PC-3 (cell line): ENCODE results near the gene RSRC1. TPM values are rescaled to one million over a fixed set of nuclear protein-coding genes. Genes with fewer than 3 reads are reported as not detected.

Experiments
- ATAC-seq: fragments of 200-7000 bp; cut with Tn5 transposase; 2 replicates; pipeline ENCODE4 v1.9.1; 2020; ENCODE audit warnings: mild to moderate bottlenecking, moderate library complexity
- BruUV-seq: library from RNA; stranded (reverse); fragments of 400-500 nt; replicated peaks from 2 replicates; lab custom pipeline; 2021; lab: Mats Ljungman, UMichigan
- CTCF ChIA-PET: fragments of 300-600 bp; sonication (Branson Sonifier 250); formaldehyde crosslinking; loops from one replicate; lab custom pipeline; 2022; ENCODE audit warnings: antibody characterized with exemption; lab: Charles Lee
- POLR2A ChIA-PET: fragments of 300-600 bp; sonication (Branson Sonifier 250); formaldehyde crosslinking; loops from one replicate; lab custom pipeline; 2022; ENCODE audit warnings: antibody characterized with exemption; ENCODE audit not compliant: unreplicated experiment; lab: Charles Lee
- DNase-seq: peaks from one replicate; pipeline ENCODE4 v3.0.0-alpha.2; 2015
- H2AFZ ChIP-seq: fragments of 300-600 bp; sonication (generic); 2 replicates; pipeline ENCODE4 v1.6.0; 2016; ENCODE audit warnings: antibody characterized with exemption, low read length
- H3F3A ChIP-seq: fragments of 300-600 bp; sonication (generic); one replicate; pipeline ENCODE4 v1.6.0; 2017; ENCODE audit warnings: antibody characterized with exemption, low read length, control low read depth, mild to moderate bottlenecking; ENCODE audit not compliant: unreplicated experiment
- H3K27ac ChIP-seq: fragments of 300-600 bp; sonication (generic); 2 replicates; pipeline ENCODE4 v1.5.1; 2016; ENCODE audit warnings: mild to moderate bottlenecking, low read length
- H3K27me3 ChIP-seq: fragments of 300-600 bp; sonication (generic); 2 replicates; pipeline ENCODE4 v1.6.1; 2016; ENCODE audit warnings: low read length, mixed read lengths
- H3K36me3 ChIP-seq: fragments of 300-600 bp; sonication (generic); 2 replicates; pipeline ENCODE4 v1.6.1; 2016; ENCODE audit warnings: low read depth, mixed run types, low read length, mixed read lengths
- H3K4me1 ChIP-seq: fragments of 300-600 bp; sonication (generic); 2 replicates; pipeline ENCODE4 v1.5.1; 2016; ENCODE audit warnings: low read length; ENCODE audit not compliant: insufficient read depth
- H3K4me2 ChIP-seq: fragments of 300-600 bp; sonication (generic); 2 replicates; pipeline ENCODE4 v1.6.0; 2016; ENCODE audit warnings: low read length
- H3K4me3 ChIP-seq: fragments of 300-600 bp; sonication (generic); 2 replicates; pipeline ENCODE4 v1.5.1; 2016; ENCODE audit warnings: mild to moderate bottlenecking, low read length, mixed read lengths
- H3K79me2 ChIP-seq: fragments of 300-600 bp; sonication (generic); 2 replicates; pipeline ENCODE4 v1.6.1; 2017; ENCODE audit warnings: low read length, mixed read lengths
- H3K9ac ChIP-seq: fragments of 300-600 bp; sonication (generic); 2 replicates; pipeline ENCODE4 v1.6.0; 2016; ENCODE audit warnings: mild to moderate bottlenecking, low read length
- H3K9me2 ChIP-seq: fragments of 300-600 bp; sonication (generic); replicated peaks from 2 replicates; pipeline ENCODE4 v1.6.1; 2016; ENCODE audit warnings: mixed run types, low read length, mixed read lengths
- H3K9me3 ChIP-seq: fragments of 300-600 bp; sonication (generic); 2 replicates; pipeline ENCODE4 v1.6.1; 2016; ENCODE audit warnings: low read length, mixed read lengths
- H4K20me1 ChIP-seq: fragments of 300-600 bp; sonication (generic); 2 replicates; pipeline ENCODE4 v1.6.1; 2016; ENCODE audit warnings: low read length, mixed read lengths
- CTCF ChIP-seq: fragments of 300-600 bp; sonication (generic); conservative IDR thresholded peaks from 2 replicates; pipeline ENCODE4 v1.5.1; 2017; ENCODE audit warnings: antibody characterized with exemption, low read depth, mild to moderate bottlenecking, low read length
- EZH2 ChIP-seq: fragments of 300-600 bp; sonication (generic); IDR thresholded peaks from one replicate; pipeline ENCODE4 v1.6.1; 2017; ENCODE audit warnings: antibody characterized with exemption, mild to moderate bottlenecking, low read length; ENCODE audit not compliant: unreplicated experiment
- EZH2phosphoT487 ChIP-seq: fragments of 300-600 bp; sonication (generic); IDR thresholded peaks from 2 replicates; pipeline ENCODE4 v1.6.1; 2018; ENCODE audit warnings: mild to moderate bottlenecking, antibody characterized with exemption, low read length, borderline replicate concordance
- intact Hi-C: fragments of 100-400 bp; cut with micrococcal nuclease; formaldehyde crosslinking; loops from 2 replicates; pipeline ENCODE4 v1.9.0; 2023
- total RNA-seq: library from RNA; depleted of rRNA; stranded (reverse); fragments of >200 nt; gene quantifications from 2 replicates; pipeline ENCODE4 v1.2.3, GENCODE V29; 2014

The RSRC1 gene
- total RNA-seq, 1 experiment from 2014 or later: 39.5 TPM

GRCh38 chr3:158103887-158104327 is 6.0 kb upstream of the RSRC1 start:
- Histone ChIP-seq H2AFZ (no peak overlapping the region), H3K9me3 (no peaks in the 10 kb centered on the region), H3F3A (no peaks in the 10 kb centered on the region), H3K79me2 (no peaks in the 10 kb centered on the region), H3K27me3 (peaks cover 4% of the 10 kb centered on the region), H3K9ac (no peak overlapping the region), H3K4me3 (no peak overlapping the region), H3K4me2 (no peak overlapping the region), H3K4me1 (no peaks in the 10 kb centered on the region), H3K36me3 (no peaks in the 10 kb centered on the region), H3K27ac (no peak overlapping the region), H3K9me2 (no peaks in the 10 kb centered on the region), H4K20me1 (no peaks in the 10 kb centered on the region)
- no peak for ATAC-seq
- ChIA-PET POLR2A (no interaction called here), CTCF (no interaction called here)
- no peak for TF ChIP-seq EZH2
- no peak for TF ChIP-seq CTCF
- TF ChIP-seq EZH2phosphoT487: no peak
- no TSS peak for BruUV-seq
- intact Hi-C loops: no loop called here
- no peak for DNase-seq

GRCh38 chr3:158104431-158104921 is 5.4 kb upstream of the RSRC1 start:
- H4K20me1 ChIP-seq: no peaks in the 10 kb centered on the region
- H3K27ac ChIP-seq: no peak overlapping the region
- CTCF ChIA-PET: no interaction called here
- H3K36me3 ChIP-seq: no peaks in the 10 kb centered on the region
- no peaks in the 10 kb centered on the region for H3K4me1 ChIP-seq
- no peak overlapping the region for H3K4me3 ChIP-seq
- H3F3A ChIP-seq: no peaks in the 10 kb centered on the region
- POLR2A ChIA-PET: interaction anchor here (0.7 kb wide), 1 partner anchor 487 kb away, joined by 7 read pairs; no protein-coding TSS in a partner anchor
- no TSS peak for BruUV-seq
- no peak for ATAC-seq
- DNase-seq: no peak
- no peaks in the 10 kb centered on the region for H3K79me2 ChIP-seq
- H3K9ac ChIP-seq: no peak overlapping the region
- TF ChIP-seq EZH2: no peak
- no peak for TF ChIP-seq EZH2phosphoT487
- TF ChIP-seq CTCF: no peak
- no peaks in the 10 kb centered on the region for H3K9me3 ChIP-seq
- H2AFZ ChIP-seq: no peak overlapping the region
- no peaks in the 10 kb centered on the region for H3K9me2 ChIP-seq
- H3K27me3 ChIP-seq: peaks cover 4% of the 10 kb centered on the region
- H3K4me2 ChIP-seq: no peak overlapping the region
- intact Hi-C loops: no loop called here

- H3K79me2 ChIP-seq: no peaks in the 10 kb centered on the region
- no peaks in the 10 kb centered on the region for H3K9me3 ChIP-seq
- no peak for DNase-seq
- no peak overlapping the region for H3K9ac ChIP-seq
- no peak overlapping the region for H3K27ac ChIP-seq
- no peaks in the 10 kb centered on the region for H3K9me2 ChIP-seq
- no peak overlapping the region for H3K4me3 ChIP-seq
- no peak overlapping the region for H3K4me2 ChIP-seq
- intact Hi-C loops: loop anchor here (5.0 kb wide), 1 partner anchor 107 kb away; no protein-coding TSS in a partner anchor
- peaks cover 4% of the 10 kb centered on the region; the same call in 1 of the 2 replicates for H3K27me3 ChIP-seq
- no peak for ATAC-seq
- no TSS peak for BruUV-seq
- no peaks in the 10 kb centered on the region for H3K4me1 ChIP-seq
- no peak overlapping the region for H2AFZ ChIP-seq
- no peaks in the 10 kb centered on the region for H3F3A ChIP-seq
- no peak for TF ChIP-seq CTCF
- no peak for TF ChIP-seq EZH2phosphoT487
- TF ChIP-seq EZH2: no peak
- H3K36me3 ChIP-seq: no peaks in the 10 kb centered on the region
- ChIA-PET CTCF (no interaction called here), POLR2A (interaction anchor here (0.7 kb wide), 1 partner anchor 487 kb away, joined by 7 read pairs; no protein-coding TSS in a partner anchor)
- H4K20me1 ChIP-seq: no peaks in the 10 kb centered on the region
These were observed 4.7 kb upstream of the RSRC1 start for GRCh38 chr3:158105119-158105709.
